Activated CD4-positive, CD25-positive, alpha-beta regulatory T cell treated with anti-CD3 and anti-CD28 coated beads, Interleukin-2, amount 50 U/mL, for 16 hours (primary cell): Measurements from ENCODE around the gene KLHL2.

ENCODE experiments used
- DNase-seq: peaks from one replicate; pipeline ENCODE4 v3.0.0-alpha.2; 2020; ENCODE audit warnings: low read depth, low spot score

KLHL2 gene

GRCh38 chr4:165288639-165289422 lies 81.5 kb downstream of the KLHL2 start:
- no peak for DNase-seq

DNA sequence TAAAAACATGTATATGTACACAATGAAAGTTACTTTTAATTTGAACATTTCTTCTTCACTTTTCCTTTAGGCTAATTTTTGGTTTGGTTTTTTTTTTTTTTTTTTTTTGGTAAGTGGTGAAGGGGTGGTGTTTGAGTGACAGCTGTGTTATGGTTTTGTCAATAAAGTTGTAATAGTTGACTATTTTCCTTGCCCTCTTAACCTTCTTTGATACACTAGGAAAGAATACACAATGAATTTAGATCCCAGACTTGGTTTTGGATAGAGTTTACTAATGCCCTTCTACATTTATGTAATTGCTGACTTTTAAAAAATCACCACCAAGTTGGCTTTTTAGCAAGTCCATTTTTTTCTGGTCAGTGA lies 82.0 kb downstream of the KLHL2 start:
- no peak for DNase-seq

DNA sequence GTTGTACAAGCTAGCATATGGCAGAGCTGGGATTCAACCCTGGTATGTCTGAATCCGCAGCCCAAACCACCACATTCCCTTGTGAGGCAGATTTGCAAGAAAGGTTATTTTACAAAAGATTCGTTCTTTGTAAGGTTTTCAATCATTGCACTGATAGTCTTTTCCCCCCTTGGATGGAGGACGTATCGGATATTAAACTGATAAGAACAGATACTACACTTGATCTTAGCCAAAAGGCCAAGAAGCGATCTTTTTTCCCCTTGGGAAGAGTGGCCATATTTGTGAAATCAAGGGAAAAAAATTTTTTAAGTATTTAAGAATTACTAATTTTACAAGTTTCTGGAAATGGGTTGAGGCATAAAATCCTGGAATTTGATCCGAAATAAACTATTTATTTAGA lies 85.7 kb downstream of the KLHL2 start:
- no peak for DNase-seq

DNA sequence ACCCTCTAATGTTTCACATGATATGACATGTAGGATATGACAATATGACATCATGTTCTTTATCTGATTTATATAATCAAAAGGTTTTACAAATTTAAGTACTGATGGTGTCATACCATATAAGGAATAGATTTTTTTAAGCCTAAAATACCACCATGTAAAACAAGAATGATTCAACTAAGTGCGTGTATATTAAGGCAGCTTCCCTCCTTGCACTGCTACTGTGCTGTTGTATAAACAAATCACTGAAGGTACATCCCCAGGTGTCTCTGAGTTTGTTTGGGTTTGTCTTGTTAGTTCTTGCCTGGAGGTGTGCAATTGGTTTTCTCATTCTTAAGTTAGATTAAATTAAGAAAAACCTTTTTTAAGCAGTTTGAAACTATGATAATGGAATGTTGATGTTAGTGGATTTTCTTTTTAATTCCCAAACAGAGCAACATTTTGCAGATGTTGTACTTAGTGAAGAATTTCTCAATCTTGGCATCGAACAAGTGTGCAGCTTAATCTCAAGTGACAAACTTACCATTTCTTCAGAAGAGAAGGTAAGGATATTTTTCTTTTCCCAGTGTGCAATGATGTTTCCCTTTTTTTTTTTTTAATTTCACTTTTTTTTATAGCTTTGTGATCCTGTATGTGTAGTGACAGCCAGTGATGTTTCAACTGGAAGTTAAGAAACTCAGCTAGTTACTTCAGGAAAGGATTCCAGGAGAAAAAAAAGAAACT lies 86.7 kb downstream of the KLHL2 start:
- DNase-seq = no peak

GRCh38 chr4:165294907-165295306 lies 87.5 kb downstream of the KLHL2 start:
- no peak for DNase-seq

GRCh38 chr4:165297626-165298025 lies 90.3 kb downstream of the KLHL2 start:
- DNase-seq = no peak

DNA sequence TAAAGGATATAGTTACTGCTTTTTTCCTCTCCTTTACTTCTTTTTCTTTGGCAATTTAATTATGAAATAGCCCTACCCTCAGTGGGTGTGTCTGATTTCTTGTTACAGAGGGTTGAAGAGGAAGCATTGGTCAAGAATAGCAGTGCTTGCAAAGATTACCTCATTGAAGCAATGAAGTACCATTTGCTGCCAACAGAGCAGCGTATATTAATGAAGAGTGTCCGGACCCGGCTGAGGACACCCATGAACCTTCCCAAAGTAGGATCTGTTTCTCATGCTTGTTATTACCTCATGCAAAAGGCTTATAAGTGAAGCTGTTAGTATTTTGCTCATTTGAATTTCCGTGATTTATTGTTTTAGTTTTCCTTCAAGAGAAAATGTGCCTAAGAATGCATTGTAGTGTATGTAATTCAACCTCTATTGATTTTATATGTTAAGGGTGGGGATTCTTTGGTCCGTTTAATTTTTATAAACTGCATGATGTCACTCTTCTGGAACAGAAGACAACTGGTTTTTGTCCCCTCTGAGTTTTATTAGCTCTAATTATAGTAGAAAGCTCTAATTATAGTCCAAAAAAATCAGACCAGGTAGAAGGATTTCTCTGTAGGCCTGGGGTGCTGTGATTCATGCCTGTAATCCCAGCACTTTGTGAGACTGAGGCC lies 92.2 kb downstream of the KLHL2 start:
- DNase-seq = no peak

DNA sequence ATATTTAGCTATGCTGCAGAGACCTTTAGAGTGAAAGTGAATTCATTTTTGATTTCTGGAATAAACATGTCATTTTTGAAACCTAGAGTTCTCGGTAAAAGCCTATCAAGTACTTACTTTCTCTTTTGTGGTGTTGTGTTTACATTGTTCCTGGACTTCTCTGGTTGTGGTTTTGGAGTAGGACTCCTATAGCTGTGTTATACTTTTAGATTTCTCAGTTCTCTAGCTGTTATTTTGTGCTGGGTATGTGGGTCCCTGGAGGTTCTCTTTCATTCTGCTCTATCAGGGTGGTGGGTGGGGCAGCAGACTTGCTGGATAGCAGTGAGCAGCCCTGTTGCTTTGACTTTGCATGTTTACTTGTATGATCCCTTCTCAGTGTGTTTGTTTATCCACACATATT lies 94.5 kb downstream of the KLHL2 start:
- DNase-seq = no peak

- no peak for DNase-seq
Observed at GRCh38 chr4:165302658-165303057, 95.3 kb downstream of the KLHL2 start.

- DNase-seq = no peak
Observed at GRCh38 chr4:165308166-165308565, 100.8 kb downstream of the KLHL2 start.

GRCh38 chr4:165308606-165309005 lies 101.2 kb downstream of the KLHL2 start:
- DNase-seq = no peak

DNA sequence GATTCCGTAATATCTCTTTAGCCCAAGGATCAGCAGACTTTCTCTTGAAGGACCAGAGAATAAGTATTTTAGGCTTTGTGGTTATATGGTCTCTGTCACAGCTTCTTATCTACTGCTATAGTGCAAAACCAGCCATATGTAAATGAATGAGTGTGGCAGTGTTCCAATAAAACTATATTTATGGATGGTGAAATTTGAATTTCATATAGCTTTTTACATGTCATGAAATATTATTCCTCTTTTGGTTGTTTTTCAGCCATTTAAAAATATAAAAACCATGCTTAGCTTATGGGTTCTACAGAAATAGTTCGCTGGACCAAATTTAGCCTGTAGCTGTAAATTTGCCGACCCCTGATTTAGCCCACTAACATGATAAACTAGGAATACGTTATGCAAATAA lies 102.1 kb downstream of the KLHL2 start:
- DNase-seq = no peak

DNA sequence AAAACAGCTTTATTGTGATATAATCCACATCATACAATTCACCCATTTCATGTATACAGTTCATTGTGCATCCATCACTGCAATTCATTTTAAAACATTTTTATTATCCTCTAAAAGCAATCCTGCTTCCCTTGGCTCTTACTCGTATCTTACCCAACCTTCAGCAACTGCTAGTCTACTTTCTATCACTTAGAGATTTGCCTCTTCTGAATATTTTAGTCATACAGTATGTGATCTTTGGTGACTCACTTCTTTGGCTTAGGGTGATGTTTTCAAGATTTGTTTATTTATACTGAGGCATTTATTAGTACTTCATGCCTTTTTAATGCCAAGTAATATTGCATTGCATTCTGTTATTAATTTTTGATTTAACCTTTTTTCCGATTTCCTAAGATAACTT lies 105.1 kb downstream of the KLHL2 start:
- no peak for DNase-seq

DNA sequence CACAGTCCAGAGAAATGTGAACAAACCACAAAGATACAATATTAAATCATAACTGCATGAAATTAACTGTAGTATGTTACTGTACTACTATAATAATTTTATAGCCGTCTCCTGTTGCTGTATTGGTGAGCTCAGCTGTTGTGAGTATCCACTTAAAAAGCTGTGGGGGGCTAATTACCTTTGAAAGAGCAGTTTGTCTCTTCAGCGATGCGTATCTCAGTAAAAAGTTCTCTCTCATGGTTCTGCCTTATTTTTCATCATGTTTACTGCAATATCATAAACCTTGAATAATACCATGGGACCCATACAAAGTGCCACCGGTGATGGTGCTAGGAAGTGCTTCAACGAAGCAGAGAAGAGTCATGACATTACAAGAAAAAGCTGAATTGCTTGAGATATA lies 111.7 kb downstream of the KLHL2 start:
- no peak for DNase-seq

GRCh38 chr4:165319509-165319908 lies 112.1 kb downstream of the KLHL2 start:
- DNase-seq = no peak

DNA sequence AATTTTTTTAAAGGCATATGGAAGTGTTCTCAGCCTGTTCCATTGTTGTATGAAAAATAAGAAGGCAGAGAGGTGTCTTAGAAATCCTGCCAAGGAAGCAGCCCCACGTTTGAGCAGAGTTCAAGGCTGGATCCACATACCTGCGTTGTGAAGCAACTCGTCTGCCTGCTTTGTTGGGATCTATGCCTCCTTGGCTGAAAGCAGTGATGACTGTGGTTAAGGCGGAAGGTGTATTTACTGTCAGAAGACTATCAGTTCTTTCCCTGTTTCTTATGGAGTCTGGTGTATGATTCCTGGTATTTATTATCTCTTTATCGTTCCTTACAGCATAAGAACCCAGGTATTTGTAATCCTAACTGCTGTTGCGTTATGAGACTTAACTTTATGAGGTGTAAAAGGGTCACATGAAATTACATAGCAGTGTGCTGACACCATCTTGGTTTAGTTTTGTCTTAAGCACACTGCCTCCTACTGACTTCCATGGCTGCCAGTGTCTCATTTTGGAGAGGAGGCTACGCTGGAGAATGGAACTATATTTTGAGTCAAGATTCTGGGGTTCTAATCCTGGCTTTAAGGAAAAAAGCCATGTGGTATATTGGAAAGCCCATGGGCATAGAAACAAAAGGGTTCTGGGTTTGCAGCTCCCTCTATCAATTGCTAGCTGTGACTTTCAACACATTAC lies 117.0 kb downstream of the KLHL2 start:
- no peak for DNase-seq

GRCh38 chr4:165324918-165325304 lies 117.5 kb downstream of the KLHL2 start:
- DNase-seq = no peak

DNA sequence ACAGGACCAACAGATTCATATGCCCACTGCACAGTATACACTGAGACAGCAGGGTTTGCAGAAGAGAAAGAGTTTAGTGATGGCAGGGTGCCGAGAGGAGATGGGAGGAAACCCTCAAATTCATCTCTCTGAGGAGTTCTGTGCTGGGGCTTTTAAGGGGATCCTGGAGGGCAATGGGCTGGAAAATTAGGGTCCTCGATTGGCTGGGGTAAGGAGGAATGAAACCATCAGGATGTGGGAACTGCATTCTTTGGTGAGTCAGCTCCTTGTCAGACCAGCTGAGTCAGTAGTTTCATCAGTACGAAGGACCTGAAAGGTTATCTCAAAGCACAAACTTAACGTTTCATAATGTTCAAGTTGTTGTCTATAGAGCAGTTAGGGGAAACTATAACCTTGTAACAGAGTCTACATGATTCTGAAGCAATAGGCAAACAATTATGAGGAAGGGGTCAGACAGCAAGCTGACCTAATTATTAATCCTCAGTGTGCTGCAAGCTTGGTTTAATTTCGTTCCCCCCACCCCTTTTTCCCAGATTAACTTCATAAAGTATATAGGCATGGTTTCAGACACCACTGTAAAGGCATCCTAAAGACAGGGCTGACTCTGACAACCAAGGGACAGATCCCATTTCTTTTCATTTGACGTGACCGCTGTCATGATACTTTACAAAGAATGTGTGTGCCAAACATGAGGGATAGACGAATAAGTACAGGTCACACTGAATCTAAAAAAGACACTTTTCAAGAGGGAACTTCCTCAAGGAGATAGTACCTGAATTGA lies 118.6 kb downstream of the KLHL2 start:
- no peak for DNase-seq

DNA sequence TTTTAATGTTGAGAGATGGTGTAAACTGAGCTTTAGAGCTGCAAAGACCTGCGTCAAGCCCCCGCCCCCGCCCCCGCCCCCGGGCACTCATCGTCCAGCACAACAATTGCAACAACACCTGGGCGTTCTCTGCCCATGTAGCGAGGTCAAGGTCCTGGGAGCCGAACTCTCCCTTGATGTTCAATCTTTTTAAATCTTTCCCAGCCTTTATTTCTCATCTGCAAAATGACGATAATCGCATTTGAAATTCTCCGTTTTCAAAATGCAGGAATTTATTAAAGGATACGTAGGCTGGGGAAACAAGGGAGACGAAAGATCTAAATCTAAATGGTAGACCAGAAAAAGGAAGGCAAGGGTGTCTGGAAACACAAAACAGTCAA lies 119.5 kb downstream of the KLHL2 start:
- DNase-seq = no peak

GRCh38 chr4:165327211-165328100 lies 120.1 kb downstream of the KLHL2 start, which contains the start of gene MSMO1:
MSMO1 (plus strand) TSS chr4:165327669; CDS start chr4:165333371, 5,702 bp downstream.
- peak; percentile 98 for DNase-seq

DNA sequence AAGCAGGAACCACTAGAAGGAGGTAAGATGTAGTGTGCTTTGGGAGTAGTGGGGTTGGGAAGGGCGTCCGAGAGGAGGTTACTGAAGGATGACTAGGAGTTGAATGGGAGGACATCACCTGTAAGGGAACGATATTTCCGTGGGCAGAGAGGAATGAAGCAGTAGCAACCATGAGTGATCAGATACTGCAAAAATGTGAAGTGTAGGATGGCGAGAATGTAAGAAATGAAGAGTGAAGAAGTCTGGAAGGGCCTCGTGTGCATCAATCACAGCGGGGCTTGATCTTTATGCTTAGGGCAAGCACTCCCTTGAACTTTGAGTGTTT lies 120.7 kb downstream of the KLHL2 start:
- no peak for DNase-seq
